Upper lobe of left lung (tissue), 6 donors: ENCODE data around the gene NEO1. TPM values are rescaled to one million over a fixed set of nuclear protein-coding genes. Genes with fewer than 3 reads are reported as not detected.

Experiments used
- ATAC-seq, 2 donors: fragments of 200-7000 bp; cut with Tn5 transposase; one replicate each; pipeline ENCODE4 v1.9.1; 2022; ENCODE audit warnings: mild to moderate bottlenecking in 2 of 2, moderate library complexity in 2 of 2; ENCODE audit not compliant: low FRiP score in 2 of 2
- DNase-seq, 2 donors: peaks; one replicate each; pipeline ENCODE4 v3.0.0-alpha.2; 2019 to 2020
- H3K27ac ChIP-seq, 4 donors: fragments of 200-600 bp; sonication (generic); one replicate each; pipeline ENCODE4 v1.5.1; 2016 to 2019
- H3K27me3 ChIP-seq, 4 donors: fragments of 200-600 bp; sonication (generic); one replicate each; pipeline ENCODE4 v1.5.1; 2017 to 2019
- H3K36me3 ChIP-seq, 4 donors: fragments of 200-600 bp; sonication (generic); one replicate each; pipeline ENCODE4 v1.5.1; 2016 to 2019
- H3K4me1 ChIP-seq, 4 donors: fragments of 200-600 bp; sonication (generic); one replicate each; pipeline ENCODE4 v1.5.1; 2018 to 2019
- H3K4me3 ChIP-seq, 4 donors: fragments of 200-600 bp; sonication (generic); one replicate each; pipeline ENCODE4 v1.5.1; 2017 to 2019; ENCODE audit warnings: mild to moderate bottlenecking in 2 of 4, moderate library complexity in 1 of 4
- H3K9me3 ChIP-seq, 4 donors: fragments of 200-600 bp; sonication (generic); one replicate each; pipeline ENCODE4 v1.5.1; 2018 to 2019
- CTCF ChIP-seq, 6 experiments: fragments of 450-650 bp in 4 of 6; fragments of 200-600 bp in 2 of 6; sonication (generic) in 2 of 6; IDR thresholded peaks; one replicate each; pipeline ENCODE4 v1.5.1; 2016 to 2019; ENCODE audit warnings: antibody characterized with exemption in 6 of 6
- EP300 ChIP-seq, 4 donors: sonication (generic); formaldehyde crosslinking; IDR thresholded peaks; one replicate each; pipeline ENCODE4 v1.5.1; 2017; ENCODE audit warnings: antibody characterized with exemption in 4 of 4, control low read depth in 2 of 4
- POLR2A ChIP-seq, 4 donors: fragments of 450-650 bp; IDR thresholded peaks; one replicate each; pipeline ENCODE4 v1.5.1; 2016 to 2017; ENCODE audit warnings: antibody characterized with exemption in 4 of 4, mild to moderate bottlenecking in 2 of 4
- POLR2AphosphoS5 ChIP-seq, 2 donors: sonication (generic); formaldehyde crosslinking; IDR thresholded peaks; one replicate each; pipeline ENCODE4 v1.5.1; 2017; ENCODE audit warnings: antibody characterized with exemption in 2 of 2
- WGBS, 2 donors: methylation state at CpG; one replicate each; pipeline ENCODE4 v1.1.5; 2017 to 2018; 5-methylcytosine and 5-hydroxymethylcytosine counted together
- total RNA-seq, 6 donors: library from RNA; depleted of rRNA in 4 of 6; stranded (reverse); fragments of >200 nt in 4 of 6; gene quantifications; one replicate each; pipeline versions ENCODE4 v1.1.0 to v1.2.1, GENCODE V29; 2016 to 2021
- donor health status: DM: no; HTN: no; CAD: no; lungs with moderate emphysema.
- donor health status: DM: no; HTN: yes; CAD: no; lungs with severe emphysema.

The NEO1 gene
- total RNA-seq, 6 donors from 2014 or later = 14.7 to 37.5 (median 28.2) TPM

- Histone ChIP-seq H3K27me3 (no peaks in the 10 kb centered on the region), H3K4me1 (peaks cover 0 to 2% (median 0%) of the 10 kb centered on the region in 4 donors), H3K9me3 (no peaks in the 10 kb centered on the region), H3K4me3 (no peak overlapping the region), H3K36me3 (no peaks in the 10 kb centered on the region), H3K27ac (no peak overlapping the region)
- TF ChIP-seq EP300 (IDR thresholded peaks at IDR 0.05) = no peak
- no peak for TF ChIP-seq POLR2AphosphoS5 (IDR thresholded peaks at IDR 0.05)
- no peak for TF ChIP-seq POLR2A (IDR thresholded peaks at IDR 0.05)
- TF ChIP-seq CTCF (IDR thresholded peaks at IDR 0.05) = no peak
- no peak for DNase-seq
- WGBS, 2 donors = 80 to 96% methylated on average over 1 of the region's 1 CpG
- ATAC-seq = no peak
Observed at GRCh38 chr15:73006523-73006922, 45.7 kb upstream of the NEO1 start.

- TF ChIP-seq CTCF (IDR thresholded peaks at IDR 0.05) (no peak), EP300 (IDR thresholded peaks at IDR 0.05) (no peak), POLR2AphosphoS5 (IDR thresholded peaks at IDR 0.05) (no peak), POLR2A (IDR thresholded peaks at IDR 0.05) (no peak)
- no peaks in the 10 kb centered on the region for H3K9me3 ChIP-seq
- DNase-seq = no peak
- H3K27ac ChIP-seq = no peak overlapping the region
- peaks cover 0 to 2% (median 0%) of the 10 kb centered on the region in 4 donors for H3K4me1 ChIP-seq
- no peaks in the 10 kb centered on the region for H3K27me3 ChIP-seq
- WGBS, 2 donors = 57 to 62% methylated on average over 13 of the region's 13 CpGs
- no peak overlapping the region for H3K4me3 ChIP-seq
- ATAC-seq = peak; percentile 24 to 49
- H3K36me3 ChIP-seq = no peaks in the 10 kb centered on the region
Observed at GRCh38 chr15:73009066-73010056, 42.9 kb upstream of the NEO1 start.

GRCh38 chr15:73010154-73011152 lies 41.8 kb upstream of the NEO1 start:
- DNase-seq (no peak), ATAC-seq (no peak)
- H3K4me3 ChIP-seq = no peak overlapping the region
- no peaks in the 10 kb centered on the region for H3K36me3 ChIP-seq
- 63 to 65% methylated on average over 10 of the region's 10 CpGs for WGBS, 2 donors
- no peak for TF ChIP-seq POLR2AphosphoS5 (IDR thresholded peaks at IDR 0.05)
- no peak for TF ChIP-seq EP300 (IDR thresholded peaks at IDR 0.05)
- TF ChIP-seq CTCF (IDR thresholded peaks at IDR 0.05) = no peak
- no peak for TF ChIP-seq POLR2A (IDR thresholded peaks at IDR 0.05)
- no peak overlapping the region for H3K27ac ChIP-seq
- H3K27me3 ChIP-seq = no peaks in the 10 kb centered on the region
- peaks cover 0 to 2% (median 0%) of the 10 kb centered on the region in 4 donors for H3K4me1 ChIP-seq
- H3K9me3 ChIP-seq = no peaks in the 10 kb centered on the region

DNA sequence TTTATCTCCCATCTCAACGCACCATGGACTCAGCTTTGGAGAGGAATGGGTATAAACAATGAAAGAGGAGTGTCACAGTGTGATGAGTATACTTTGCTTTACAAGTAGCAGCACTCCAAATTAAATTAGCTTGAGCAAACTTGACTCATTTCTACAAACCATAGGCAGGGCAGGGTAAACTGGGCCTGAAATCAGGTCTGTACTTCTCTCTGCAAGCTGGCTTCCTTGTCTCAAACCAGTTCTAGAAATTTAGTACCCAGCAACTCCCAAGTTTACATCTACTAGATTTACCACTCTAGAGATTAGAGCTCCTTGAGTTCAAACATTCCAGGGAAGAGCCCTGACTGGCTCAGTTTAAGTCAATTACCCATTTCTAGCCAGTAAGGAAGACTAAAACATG lies 37.4 kb upstream of the NEO1 start:
- 50 to 78% methylated on average over 1 of the region's 1 CpG for WGBS, 2 donors
- Histone ChIP-seq H3K9me3 (no peaks in the 10 kb centered on the region), H3K36me3 (no peaks in the 10 kb centered on the region), H3K4me3 (no peak overlapping the region), H3K27me3 (no peaks in the 10 kb centered on the region), H3K27ac (no peak overlapping the region), H3K4me1 (peaks cover 0 to 2% (median 0%) of the 10 kb centered on the region in 4 donors)
- no peak for ATAC-seq
- DNase-seq = no peak
- TF ChIP-seq POLR2A (IDR thresholded peaks at IDR 0.05) (no peak), EP300 (IDR thresholded peaks at IDR 0.05) (no peak), CTCF (IDR thresholded peaks at IDR 0.05) (no peak), POLR2AphosphoS5 (IDR thresholded peaks at IDR 0.05) (no peak)
